Head of caudate nucleus (tissue), 42 donors: ENCODE measurements around the gene TSSC4.

ENCODE experiments used
- DNase-seq, 42 donors: peaks; one replicate each; pipeline versions ENCODE4 v3.0.0 to v3.0.0-alpha.2; 2020 to 2021; ENCODE audit warnings: mixed read lengths in 7 of 42
- intact Hi-C: fragments of 100-400 bp; cut with DNase I; formaldehyde crosslinking; loops from one replicate; pipeline ENCODE4 v1.15.0; 2022

TSSC4 gene

GRCh38 chr11:2437516-2437915, 37.0 kb downstream of the TSSC4 start:
- peak in 1 of 42 donors; percentile 7 for DNase-seq
- intact Hi-C loops = no loop called here

GRCh38 chr11:2439820-2440219, 39.3 kb downstream of the TSSC4 start:
- DNase-seq = no peak
- intact Hi-C loops = no loop called here

GRCh38 chr11:2440646-2441045, 40.1 kb downstream of the TSSC4 start:
- intact Hi-C loops = no loop called here

GRCh38 chr11:2441171-2441570, 40.6 kb downstream of the TSSC4 start:
- peak in 1 of 42 donors; percentile 4 for DNase-seq
- intact Hi-C loops = no loop called here

More at GRCh38 chr11:2440646-2441045, 40.1 kb downstream of the TSSC4 start:
- DNase-seq = no peak

DNA sequence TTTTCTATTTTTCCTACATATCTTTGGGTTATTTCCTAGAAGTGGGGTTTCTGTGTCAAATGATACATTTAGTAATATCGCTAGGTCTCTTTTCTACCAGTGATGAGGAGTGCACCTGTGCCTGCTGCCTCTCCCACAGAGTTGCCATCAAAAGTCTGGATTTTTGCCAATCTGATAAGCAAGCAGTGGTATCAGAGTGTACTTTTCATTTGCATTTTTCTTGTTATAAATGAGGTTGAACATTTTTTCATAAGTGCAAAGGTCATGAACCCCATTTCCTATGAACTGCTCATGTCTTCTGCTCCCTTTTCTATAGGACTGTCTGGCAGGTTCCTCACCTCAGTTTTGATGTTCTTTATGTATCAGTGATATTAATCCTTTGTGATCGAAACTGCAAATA, 42.0 kb downstream of the TSSC4 start:
- intact Hi-C loops = no loop called here
- DNase-seq = no peak

DNA sequence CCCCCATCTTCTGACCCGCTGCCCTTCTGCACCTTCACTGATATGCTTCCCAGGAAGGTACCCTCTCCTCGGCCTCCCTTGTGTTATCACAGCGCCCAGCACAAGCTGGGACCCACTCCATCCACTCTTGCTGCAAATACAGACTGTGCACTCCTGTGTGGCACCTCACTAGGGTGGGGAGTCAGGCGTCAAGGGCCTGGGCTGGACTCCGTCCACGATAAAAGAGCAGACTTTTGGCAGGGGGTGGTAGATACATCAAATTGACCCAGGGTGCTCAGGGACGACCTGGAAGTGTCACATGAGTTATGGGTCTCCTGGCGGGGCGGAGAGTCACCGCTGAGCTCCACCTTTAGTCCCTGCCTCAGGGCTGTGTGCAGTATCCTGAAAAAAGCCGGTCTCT, 42.9 kb downstream of the TSSC4 start:
- peak in 1 of 42 donors; percentile 6 for DNase-seq
- intact Hi-C loops = no loop called here

DNA sequence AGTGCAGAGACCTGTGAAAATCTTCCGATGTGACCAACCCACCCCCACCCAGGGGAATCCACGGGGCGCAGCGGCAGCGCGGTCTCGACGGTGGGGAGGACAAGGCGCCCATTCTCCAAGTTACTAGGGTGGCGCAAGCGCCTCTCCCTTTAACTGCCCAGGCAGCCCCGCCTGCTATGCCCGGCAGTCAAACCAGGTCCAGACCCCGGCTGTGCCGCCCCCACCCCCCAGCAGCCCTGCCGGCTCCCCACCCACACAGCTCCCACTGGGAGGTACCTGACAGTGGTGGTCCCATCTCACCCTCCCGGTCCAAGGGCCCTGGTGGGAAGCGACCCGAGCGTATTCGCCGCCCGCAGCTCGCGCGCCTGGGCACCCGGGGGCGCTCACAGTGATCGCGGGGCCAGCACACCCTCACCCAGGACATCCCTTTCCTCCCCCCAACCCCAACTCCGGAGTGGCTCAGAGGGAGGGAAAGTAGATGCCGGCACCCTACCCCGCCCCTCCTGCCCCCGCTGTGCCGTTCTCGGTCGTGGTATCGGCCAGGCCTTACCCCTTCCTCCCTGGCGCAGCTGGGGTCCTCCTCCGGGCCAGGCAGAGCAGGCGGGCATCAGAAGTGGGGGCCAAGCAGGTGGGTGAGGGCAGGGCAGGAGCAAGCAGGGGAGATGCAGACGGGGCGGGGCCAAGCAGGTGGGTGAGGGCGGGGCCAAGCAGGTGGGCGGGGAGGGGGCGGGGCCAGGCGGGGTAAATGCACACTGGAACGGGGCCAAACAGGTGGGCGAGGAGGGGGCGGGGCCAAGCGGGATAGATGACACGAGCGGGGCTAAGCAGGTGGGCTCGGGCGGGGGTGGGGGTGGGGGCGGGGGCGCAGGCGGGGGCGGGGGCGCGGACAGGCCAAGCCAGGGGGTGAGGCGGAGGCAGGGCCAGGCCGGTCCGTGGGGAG, 43.6 kb downstream of the TSSC4 start, which contains the start of gene TRPM5:
Gene TRPM5, minus strand, starts transcription at position 634 of the 940 bp plus-strand sequence. CDS start 21,478 bp downstream, outside the sequence.
- intact Hi-C loops = no loop called here
- peak in 1 of 42 donors; percentile 14 for DNase-seq

GRCh38 chr11:2444821-2445745, 44.5 kb downstream of the TSSC4 start, which contains the start of gene KCNQ1:
TSS of gene KCNQ1 (plus strand) at chr11:2445008. CDS start at chr11:2445099, 91 bp downstream.
- intact Hi-C loops = no loop called here
- peak in 1 of 42 donors; percentile 18 for DNase-seq

DNA sequence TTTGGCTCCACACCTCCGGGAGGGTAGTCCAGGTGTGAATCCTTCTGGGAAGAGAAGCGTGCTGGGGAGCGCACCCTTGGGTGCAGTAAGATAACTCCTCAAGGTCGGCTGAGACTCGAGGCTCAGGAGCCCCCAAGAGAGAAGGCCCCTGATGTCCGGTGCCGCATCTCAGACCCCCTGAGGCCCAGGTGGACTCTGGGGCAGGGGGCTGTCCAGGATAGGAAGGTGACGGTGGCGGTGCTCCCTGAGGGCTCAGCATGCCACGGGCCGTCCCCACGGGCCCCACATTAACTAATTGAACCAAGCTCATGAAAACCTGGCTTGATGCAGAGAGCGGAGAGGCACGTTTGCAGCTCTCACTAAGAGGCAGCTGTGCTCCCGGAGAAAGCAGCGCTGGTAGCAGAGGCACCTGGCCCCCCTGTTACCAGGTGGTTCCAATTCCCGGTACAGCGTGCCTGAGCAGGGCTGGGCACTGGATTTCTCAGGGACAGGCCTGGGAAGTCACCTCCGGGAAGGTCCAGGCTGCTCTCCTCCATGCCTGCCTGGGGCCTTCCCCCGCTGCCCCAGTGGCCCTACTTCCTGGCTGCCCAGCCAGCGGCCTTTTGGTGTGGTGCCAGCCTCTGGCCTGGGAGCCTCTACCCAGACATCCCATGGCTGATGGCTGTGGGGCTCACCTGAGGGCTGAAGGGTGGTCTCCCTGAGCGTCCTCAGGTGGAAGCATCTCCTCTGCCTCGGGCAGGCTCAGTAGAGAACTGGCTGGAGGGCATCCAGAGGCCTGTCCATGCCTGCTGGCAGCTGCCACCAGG, 45.4 kb downstream of the TSSC4 start:
- intact Hi-C loops = no loop called here
- peak in 1 of 42 donors; percentile 14 for DNase-seq

DNA sequence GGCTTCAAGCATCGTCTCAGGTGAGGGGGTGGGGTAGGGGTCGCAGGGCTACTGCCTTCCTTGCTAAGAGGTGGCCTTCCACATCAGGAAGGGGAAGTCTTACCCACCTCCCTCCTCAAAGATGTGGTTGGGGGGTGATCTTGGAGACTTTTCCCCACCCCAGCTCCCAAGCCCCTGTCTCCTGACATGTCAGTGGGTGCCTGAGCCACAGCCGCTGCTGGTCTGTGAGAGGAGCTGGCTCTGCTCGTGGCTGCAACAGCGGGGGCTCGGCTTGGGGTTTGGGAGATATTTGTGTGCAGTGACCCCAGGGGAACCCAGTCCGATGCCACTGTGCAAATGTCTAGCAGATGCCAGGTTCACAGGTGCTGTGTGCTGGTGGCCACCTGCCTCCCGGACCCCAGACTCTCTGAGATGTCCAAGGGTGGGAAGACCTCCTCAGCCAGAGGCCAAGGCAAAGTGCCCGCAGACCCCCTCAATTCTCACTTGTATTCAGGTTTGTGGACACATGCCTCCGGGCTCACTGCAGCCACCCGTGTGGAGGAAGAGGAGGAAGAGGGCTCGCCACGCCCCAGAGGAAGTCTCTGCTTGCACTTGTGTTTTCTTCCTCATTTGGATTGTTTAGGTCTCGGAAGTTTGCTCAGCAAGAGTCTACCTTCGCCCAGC, 46.2 kb downstream of the TSSC4 start:
- intact Hi-C loops = no loop called here
- peak in 13 of 42 donors; percentile 8 to 50 (median 27) for DNase-seq

GRCh38 chr11:2447253-2447950, 46.9 kb downstream of the TSSC4 start:
- DNase-seq = peak in 1 of 42 donors; percentile 15
- intact Hi-C loops = no loop called here

GRCh38 chr11:2447951-2448650, 47.6 kb downstream of the TSSC4 start:
- DNase-seq = peak in 1 of 42 donors; percentile 2
- intact Hi-C loops = no loop called here

DNA sequence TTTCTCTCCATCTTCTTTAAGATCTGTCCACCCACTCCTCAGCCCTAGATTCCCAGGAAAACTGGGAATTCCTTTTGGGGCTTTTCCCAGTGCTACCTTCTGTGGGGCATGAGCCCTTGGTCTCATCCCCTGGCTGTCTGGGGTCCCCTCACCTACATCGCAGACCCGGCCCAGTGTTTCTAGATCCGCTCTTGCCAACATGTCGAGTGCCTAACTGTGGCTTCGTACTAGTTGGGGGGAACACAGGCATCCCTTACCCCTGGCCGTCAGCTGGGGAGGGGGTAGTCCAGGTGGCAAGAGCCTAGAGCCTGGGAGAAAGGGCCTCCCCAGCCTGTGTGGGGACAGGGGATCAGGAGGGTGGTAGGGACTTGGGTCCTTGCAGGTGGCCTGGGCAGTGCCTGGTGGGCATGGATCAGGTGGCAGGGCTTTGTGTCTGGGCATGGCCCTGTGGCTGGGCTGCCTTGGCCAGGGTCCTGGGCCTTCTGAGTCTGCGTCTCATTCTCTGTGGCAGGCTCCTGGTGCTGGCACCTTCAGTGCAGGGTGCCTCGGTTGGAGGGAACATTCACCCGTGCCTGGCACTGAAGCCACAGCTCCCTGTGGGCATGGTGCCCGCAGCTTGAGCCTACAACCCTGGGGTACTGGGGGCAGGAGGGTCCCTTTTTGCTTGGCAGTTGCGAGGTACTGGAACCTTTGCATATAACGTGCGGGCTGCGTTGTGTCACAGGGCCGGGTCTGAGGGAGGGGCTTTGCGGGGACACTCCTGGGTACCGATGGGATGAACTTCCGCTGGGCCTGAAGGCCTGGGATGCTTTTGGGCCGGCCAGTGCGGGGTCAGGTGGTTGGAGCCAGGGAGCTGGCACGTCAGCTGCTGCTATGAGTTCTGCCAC, 48.4 kb downstream of the TSSC4 start:
- DNase-seq = peak in 1 of 42 donors; percentile 13
- intact Hi-C loops = no loop called here

DNA sequence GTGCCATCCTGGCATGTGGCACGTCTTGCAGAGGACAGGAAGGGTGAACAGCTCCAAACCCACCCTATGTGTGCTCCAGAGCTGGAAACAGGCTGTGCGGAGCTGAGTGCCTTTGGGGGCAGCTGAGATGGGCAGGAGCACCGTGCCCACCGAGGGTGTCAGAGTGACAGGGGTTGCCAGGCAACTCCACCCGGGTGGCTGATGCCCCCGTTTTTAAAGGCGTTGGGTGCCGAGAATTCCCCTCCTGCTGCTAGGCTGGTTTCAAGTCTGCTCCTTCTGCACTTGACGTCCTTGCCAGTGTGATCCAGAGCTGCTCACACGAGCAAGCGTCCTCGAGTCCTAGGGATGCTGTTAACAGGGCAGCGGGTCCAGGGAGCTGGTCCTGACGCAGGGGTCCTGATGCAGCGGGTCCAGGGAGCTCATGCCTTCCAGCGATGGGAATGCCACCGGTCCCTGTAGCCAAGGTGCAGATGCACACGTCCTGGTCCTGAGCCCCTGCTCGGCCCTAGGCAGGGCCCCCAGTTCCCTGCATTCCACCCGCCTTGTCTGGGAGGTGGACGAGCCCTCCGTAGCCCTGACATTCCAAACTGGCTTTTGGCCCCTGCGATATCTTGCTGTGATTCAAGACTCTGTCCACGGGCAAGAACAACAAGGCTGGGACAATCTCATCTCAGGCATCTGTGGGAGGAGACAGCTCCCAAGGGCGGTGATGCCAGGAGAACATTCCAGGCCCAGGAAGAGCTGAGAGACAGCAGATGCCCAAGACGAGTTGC, 49.2 kb downstream of the TSSC4 start:
- intact Hi-C loops = no loop called here
- DNase-seq = peak in 1 of 42 donors; percentile 11
